Measurements from ENCODE around the gene MACROH2A2. TPM values are rescaled to one million over a fixed set of nuclear protein-coding genes. Genes with fewer than 3 reads are reported as not detected.
"Not testable (repeated sequence)": the region's sequence is repeated elsewhere in the genome, so short reads cannot be mapped to it uniquely, and the experiment has no call there.

The MACROH2A2 gene
- total RNA-seq, 3 donors from 2014 or later (not counting 1 experiment from before 2014, with no cell fraction given): 0.78 to 1.4 (median 1.1) TPM

DNA sequence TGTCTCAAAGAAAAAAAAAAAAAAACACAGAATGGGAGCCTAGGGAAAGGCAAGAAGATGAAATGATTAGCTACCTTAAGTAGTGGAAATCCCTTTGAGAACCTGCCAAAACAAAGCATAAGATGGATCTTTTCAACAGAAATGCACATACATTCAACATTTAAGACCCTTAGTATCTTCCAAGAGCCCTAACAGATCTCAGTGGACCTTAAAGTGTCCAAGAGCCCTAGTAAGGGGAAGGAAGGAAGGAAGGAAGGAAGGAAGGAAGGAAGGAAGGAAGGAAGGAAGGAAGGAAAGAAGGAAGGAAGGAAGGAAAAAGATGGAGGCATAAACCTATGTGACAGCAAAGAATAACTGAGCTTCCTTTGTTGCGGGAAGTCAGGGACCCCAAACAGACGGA is 11.6 kb upstream of the MACROH2A2 start:
- WGBS (ENCODE audit: insufficient coverage): 100% methylated on average over 2 of the region's 2 CpGs
- TF ChIP-seq, protein P1, sequence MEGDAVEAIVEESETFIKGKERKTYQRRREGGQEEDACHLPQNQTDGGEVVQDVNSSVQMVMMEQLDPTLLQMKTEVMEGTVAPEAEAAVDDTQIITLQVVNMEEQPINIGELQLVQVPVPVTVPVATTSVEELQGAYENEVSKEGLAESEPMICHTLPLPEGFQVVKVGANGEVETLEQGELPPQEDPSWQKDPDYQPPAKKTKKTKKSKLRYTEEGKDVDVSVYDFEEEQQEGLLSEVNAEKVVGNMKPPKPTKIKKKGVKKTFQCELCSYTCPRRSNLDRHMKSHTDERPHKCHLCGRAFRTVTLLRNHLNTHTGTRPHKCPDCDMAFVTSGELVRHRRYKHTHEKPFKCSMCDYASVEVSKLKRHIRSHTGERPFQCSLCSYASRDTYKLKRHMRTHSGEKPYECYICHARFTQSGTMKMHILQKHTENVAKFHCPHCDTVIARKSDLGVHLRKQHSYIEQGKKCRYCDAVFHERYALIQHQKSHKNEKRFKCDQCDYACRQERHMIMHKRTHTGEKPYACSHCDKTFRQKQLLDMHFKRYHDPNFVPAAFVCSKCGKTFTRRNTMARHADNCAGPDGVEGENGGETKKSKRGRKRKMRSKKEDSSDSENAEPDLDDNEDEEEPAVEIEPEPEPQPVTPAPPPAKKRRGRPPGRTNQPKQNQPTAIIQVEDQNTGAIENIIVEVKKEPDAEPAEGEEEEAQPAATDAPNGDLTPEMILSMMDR (IDR thresholded peaks at IDR 0.05): no peak
- Histone ChIP-seq H3K27me3 (ENCODE audit: control insufficient read depth, insufficient read depth, low read length) (no peaks in the 10 kb centered on the region), H3K4me1 (ENCODE audit: control insufficient read depth, insufficient read depth, low read length) (no peaks in the 10 kb centered on the region), H3K36me3 (ENCODE audit: control insufficient read depth, insufficient read depth, low read length) (no peaks in the 10 kb centered on the region), H3K9me3 (ENCODE audit: control insufficient read depth, insufficient read depth, low read length) (no peaks in the 10 kb centered on the region), H3K27ac (ENCODE audit: low read length) (no peak overlapping the region), H3K4me3 (ENCODE audit: low read length) (no peak overlapping the region)
- DNase-seq: no peak
- Mint-ChIP-seq H3K4me1 (no peaks in the 10 kb centered on the region), H3K9me3 (peaks cover 5 to 11% of the 10 kb centered on the region in 2 donors), H3K27ac (no peak overlapping the region), H3K27me3 (ENCODE audit: low read depth in 2 of 2) (peaks cover 22 to 36% of the 10 kb centered on the region in 2 donors), H3K36me3 (peaks cover 13% of the 10 kb centered on the region), H3K4me3 (no peak overlapping the region)
- ATAC-seq: no peak
- intact Hi-C loops (cut with micrococcal nuclease): no loop called here

DNA sequence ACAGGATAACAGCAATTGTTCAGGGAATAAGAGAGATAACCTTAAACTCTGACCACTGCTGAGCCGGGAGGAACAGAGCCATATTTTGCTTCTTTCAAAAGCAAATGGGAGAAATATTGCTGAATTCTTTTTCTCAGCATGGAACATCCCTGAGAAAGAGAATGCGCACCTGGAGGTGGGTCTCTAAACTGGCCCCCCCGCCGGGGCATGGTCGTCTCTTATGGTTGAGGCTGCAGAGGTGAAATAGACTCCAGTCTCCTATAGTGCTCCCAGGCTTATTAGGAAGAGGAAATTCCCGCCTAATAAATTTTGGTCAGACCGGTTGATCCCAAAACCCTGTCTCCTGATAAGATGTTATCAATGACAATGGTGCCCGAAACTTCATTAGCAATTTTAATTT is 10.9 kb upstream of the MACROH2A2 start:
- H3K36me3 Mint-ChIP-seq: peaks cover 13% of the 10 kb centered on the region
- H3K9me3 ChIP-seq (ENCODE audit: control insufficient read depth, insufficient read depth, low read length); DNase-seq; H3K27ac Mint-ChIP-seq; H3K27ac ChIP-seq (ENCODE audit: low read length); H3K4me1 Mint-ChIP-seq; H3K36me3 ChIP-seq (ENCODE audit: control insufficient read depth, insufficient read depth, low read length); H3K4me1 ChIP-seq (ENCODE audit: control insufficient read depth, insufficient read depth, low read length); intact Hi-C loops (cut with micrococcal nuclease); ATAC-seq; H3K4me3 ChIP-seq (ENCODE audit: low read length); H3K27me3 ChIP-seq (ENCODE audit: control insufficient read depth, insufficient read depth, low read length); H3K4me3 Mint-ChIP-seq: not testable (repeated sequence)
- H3K27me3 Mint-ChIP-seq (ENCODE audit: low read depth in 2 of 2): peaks cover 22 to 35% of the 10 kb centered on the region in 2 donors
- H3K9me3 Mint-ChIP-seq: peaks cover 5 to 11% of the 10 kb centered on the region in 2 donors
- WGBS (ENCODE audit: insufficient coverage): 67% methylated on average over 7 of the region's 8 CpGs

DNA sequence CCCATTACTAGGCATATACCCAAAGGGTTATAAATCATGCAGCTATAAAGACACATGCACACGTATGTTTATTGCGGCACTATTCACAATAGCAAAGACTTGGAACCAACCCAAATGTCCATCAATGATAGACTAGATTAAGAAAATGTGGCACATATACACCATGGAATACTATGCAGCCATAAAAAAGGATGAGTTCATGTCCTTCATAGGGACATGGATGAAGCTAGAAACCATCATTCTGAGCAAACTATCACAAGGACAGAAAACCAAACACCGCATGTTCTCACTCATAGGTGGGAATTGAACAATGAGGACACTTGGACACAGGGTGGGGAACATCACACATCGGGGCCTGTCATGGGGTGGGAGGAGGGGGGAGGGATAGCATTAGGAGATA is 5.6 kb upstream of the MACROH2A2 start:
- peaks cover 27 to 49% of the 10 kb centered on the region in 2 donors for H3K27me3 Mint-ChIP-seq (ENCODE audit: low read depth in 2 of 2)
- H3K4me3 Mint-ChIP-seq; intact Hi-C loops (cut with micrococcal nuclease): not testable (repeated sequence)

DNA sequence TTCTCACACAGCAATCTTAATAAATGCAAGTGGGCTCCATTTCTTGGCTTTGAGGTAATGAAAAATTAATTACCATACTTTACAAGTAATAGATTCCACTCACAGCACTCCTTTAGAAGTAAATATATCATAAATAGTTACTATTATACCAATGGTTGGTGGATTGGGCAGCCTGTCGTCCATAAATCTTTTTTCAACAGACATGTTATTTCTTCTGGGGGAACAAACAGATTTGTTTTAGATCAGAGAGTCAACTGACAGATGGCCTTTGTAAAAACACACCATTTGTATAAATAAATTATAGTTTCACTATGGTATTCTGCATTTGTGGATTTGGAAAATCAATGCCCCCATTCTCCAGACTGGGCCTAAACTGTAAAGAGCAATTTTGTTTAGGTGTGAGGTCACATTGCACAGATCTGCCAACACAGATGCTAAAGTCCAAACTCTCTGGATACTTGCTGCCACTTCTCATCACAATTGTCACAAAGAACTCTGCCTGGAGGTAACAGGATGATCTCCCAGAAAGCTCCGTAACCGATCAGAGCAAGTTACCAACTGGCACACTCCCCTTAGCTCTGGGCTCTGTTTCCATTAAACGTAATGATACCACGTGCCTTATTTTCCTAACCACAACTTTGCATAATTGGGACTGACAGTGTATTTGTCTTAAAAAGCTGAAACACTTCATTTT is 4.5 kb upstream of the MACROH2A2 start:
- Histone ChIP-seq H3K36me3 (ENCODE audit: control insufficient read depth, insufficient read depth, low read length) (no peaks in the 10 kb centered on the region), H3K27me3 (ENCODE audit: control insufficient read depth, insufficient read depth, low read length) (peaks cover 22% of the 10 kb centered on the region), H3K4me3 (ENCODE audit: low read length) (no peak overlapping the region), H3K9me3 (ENCODE audit: control insufficient read depth, insufficient read depth, low read length) (no peaks in the 10 kb centered on the region), H3K27ac (ENCODE audit: low read length) (no peak overlapping the region), H3K4me1 (ENCODE audit: control insufficient read depth, insufficient read depth, low read length) (peaks cover 9% of the 10 kb centered on the region)
- Mint-ChIP-seq H3K27ac (no peak overlapping the region), H3K4me1 (peaks cover 0 to 8% of the 10 kb centered on the region in 2 donors), H3K9me3 (no peaks in the 10 kb centered on the region), H3K36me3 (no peaks in the 10 kb centered on the region), H3K4me3 (no peak overlapping the region), H3K27me3 (ENCODE audit: low read depth in 2 of 2) (peaks cover 32 to 45% of the 10 kb centered on the region in 2 donors)
- intact Hi-C loops (cut with micrococcal nuclease): no loop called here
- ATAC-seq: no peak
- TF ChIP-seq, protein P1 (IDR thresholded peaks at IDR 0.05): no peak
- DNase-seq: no peak
- 85% methylated on average over 4 of the region's 5 CpGs for WGBS (ENCODE audit: insufficient coverage)

More for the DNA sequence above, 5.6 kb upstream of the MACROH2A2 start:
- not testable (repeated sequence) for H3K36me3 ChIP-seq (ENCODE audit: control insufficient read depth, insufficient read depth, low read length); ATAC-seq; H3K9me3 ChIP-seq (ENCODE audit: control insufficient read depth, insufficient read depth, low read length); H3K9me3 Mint-ChIP-seq; DNase-seq; H3K4me1 Mint-ChIP-seq; H3K27ac Mint-ChIP-seq; H3K27ac ChIP-seq (ENCODE audit: low read length); H3K36me3 Mint-ChIP-seq; H3K4me1 ChIP-seq (ENCODE audit: control insufficient read depth, insufficient read depth, low read length); H3K4me3 ChIP-seq (ENCODE audit: low read length)
- H3K27me3 ChIP-seq (ENCODE audit: control insufficient read depth, insufficient read depth, low read length): peaks cover 11% of the 10 kb centered on the region
- WGBS (ENCODE audit: insufficient coverage): 100% methylated on average over 2 of the region's 4 CpGs
